GM19324 (cell line): ENCODE results near the gene ITPR2.
"Not testable (repeated sequence)": the region's sequence is repeated elsewhere in the genome, so short reads cannot be mapped to it uniquely, and the experiment has no call there.

Experiments
- ATAC-seq: cut with Tn5 transposase; IDR thresholded peaks from one replicate; pipeline ENCODE4 v1.9.1; 2021; ENCODE audit warnings: mild to moderate bottlenecking, moderate library complexity; ENCODE audit not compliant: unreplicated experiment, low FRiP score

Gene ITPR2

GRCh38 chr12:26644376-26644775 is 188.6 kb downstream of the ITPR2 start:
- not testable (repeated sequence) for ATAC-seq

GRCh38 chr12:26643532-26644315 is 189.3 kb downstream of the ITPR2 start:
- no peak for ATAC-seq

GRCh38 chr12:26642361-26642760 is 190.6 kb downstream of the ITPR2 start:
- ATAC-seq: no peak

GRCh38 chr12:26636710-26637328 is 196.2 kb downstream of the ITPR2 start:
- ATAC-seq: no peak

GRCh38 chr12:26633591-26634210 is 199.3 kb downstream of the ITPR2 start:
- ATAC-seq: no peak

- ATAC-seq: no peak
Measured at GRCh38 chr12:26632756-26633155, 200.2 kb downstream of the ITPR2 start.

GRCh38 chr12:26631846-26632245 is 201.1 kb downstream of the ITPR2 start:
- ATAC-seq: no peak

- no peak for ATAC-seq
Measured at GRCh38 chr12:26630546-26631027, 202.4 kb downstream of the ITPR2 start.

- ATAC-seq: no peak
Measured at GRCh38 chr12:26629864-26630263, 203.1 kb downstream of the ITPR2 start.

- ATAC-seq: no peak
Measured at GRCh38 chr12:26628234-26628633, 204.8 kb downstream of the ITPR2 start.

GRCh38 chr12:26627335-26627734 is 205.7 kb downstream of the ITPR2 start:
- ATAC-seq: no peak

- ATAC-seq: no peak
Measured at GRCh38 chr12:26623136-26623535, 209.9 kb downstream of the ITPR2 start.

- no peak for ATAC-seq
Measured at GRCh38 chr12:26622601-26623000, 210.4 kb downstream of the ITPR2 start.

GRCh38 chr12:26621932-26622331 is 211.1 kb downstream of the ITPR2 start:
- ATAC-seq: no peak

- ATAC-seq: no peak
Measured at GRCh38 chr12:26620907-26621306, 212.1 kb downstream of the ITPR2 start.

- ATAC-seq: no peak
Measured at GRCh38 chr12:26617513-26617912, 215.5 kb downstream of the ITPR2 start.

GRCh38 chr12:26614011-26614616 is 218.9 kb downstream of the ITPR2 start:
- no peak for ATAC-seq

- ATAC-seq: no peak
Measured at GRCh38 chr12:26612203-26612602, 220.8 kb downstream of the ITPR2 start.

GRCh38 chr12:26611598-26611997 is 221.4 kb downstream of the ITPR2 start:
- ATAC-seq: no peak

GRCh38 chr12:26610774-26611173 is 222.2 kb downstream of the ITPR2 start:
- no peak for ATAC-seq

GRCh38 chr12:26609986-26610385 is 223.0 kb downstream of the ITPR2 start:
- no peak for ATAC-seq
